HPDE6-E6E7 (cell line): ENCODE data around the gene CNTNAP5.

Source experiments
- DNase-seq: peaks from one replicate; pipeline ENCODE4 v3.0.0; 2011; ENCODE audit warnings: missing footprints; ENCODE audit errors: extremely low spot score

Gene CNTNAP5

GRCh38 chr2:124547700-124548099, 522.6 kb downstream of the CNTNAP5 start:
- no peak for DNase-seq

- DNase-seq: no peak
Measured at GRCh38 chr2:124558277-124558905, 533.3 kb downstream of the CNTNAP5 start.

GRCh38 chr2:124559236-124559635, 534.1 kb downstream of the CNTNAP5 start:
- DNase-seq: no peak

GRCh38 chr2:124560592-124561112, 535.6 kb downstream of the CNTNAP5 start:
- DNase-seq: no peak

- DNase-seq: no peak
Measured at GRCh38 chr2:124561486-124561885, 536.4 kb downstream of the CNTNAP5 start.

- no peak for DNase-seq
Measured at GRCh38 chr2:124563426-124563825, 538.3 kb downstream of the CNTNAP5 start.

- no peak for DNase-seq
Measured at GRCh38 chr2:124566518-124566970, 541.5 kb downstream of the CNTNAP5 start.

GRCh38 chr2:124570872-124571271, 545.8 kb downstream of the CNTNAP5 start:
- no peak for DNase-seq

GRCh38 chr2:124571836-124572235, 546.7 kb downstream of the CNTNAP5 start:
- DNase-seq: no peak

- no peak for DNase-seq
Measured at GRCh38 chr2:124572934-124573634, 548.0 kb downstream of the CNTNAP5 start.

GRCh38 chr2:124575497-124575896, 550.4 kb downstream of the CNTNAP5 start:
- no peak for DNase-seq

- no peak for DNase-seq
Measured at GRCh38 chr2:124580263-124580662, 555.2 kb downstream of the CNTNAP5 start.

- DNase-seq: no peak
Measured at GRCh38 chr2:124582387-124582786, 557.3 kb downstream of the CNTNAP5 start.

- DNase-seq: no peak
Measured at GRCh38 chr2:124584615-124585014, 559.5 kb downstream of the CNTNAP5 start.

- DNase-seq: no peak
Measured at GRCh38 chr2:124585277-124585676, 560.2 kb downstream of the CNTNAP5 start.

- DNase-seq: no peak
Measured at GRCh38 chr2:124586210-124586609, 561.1 kb downstream of the CNTNAP5 start.

- DNase-seq: no peak
Measured at GRCh38 chr2:124586835-124587234, 561.7 kb downstream of the CNTNAP5 start.

- DNase-seq: no peak
Measured at GRCh38 chr2:124589971-124590370, 564.9 kb downstream of the CNTNAP5 start.

GRCh38 chr2:124602759-124603158, 577.7 kb downstream of the CNTNAP5 start:
- no peak for DNase-seq

GRCh38 chr2:124604940-124605339, 579.9 kb downstream of the CNTNAP5 start:
- DNase-seq: no peak

GRCh38 chr2:124607679-124608078, 582.6 kb downstream of the CNTNAP5 start:
- no peak for DNase-seq

- DNase-seq: no peak
Measured at GRCh38 chr2:124609667-124610066, 584.6 kb downstream of the CNTNAP5 start.

GRCh38 chr2:124610141-124610540, 585.1 kb downstream of the CNTNAP5 start:
- DNase-seq: no peak
